GM06990 (cell line): ENCODE measurements around the gene F11R.
"Not testable (repeated sequence)": the region's sequence is repeated elsewhere in the genome, so short reads cannot be mapped to it uniquely, and the experiment has no call there.

ENCODE experiments used
- DNase-seq: peaks from one replicate; pipeline ENCODE4 v3.0.0-alpha.2; 2011; ENCODE audit not compliant: insufficient read length; ENCODE audit errors: extremely low read depth
- H3K27me3 ChIP-seq: replicated peaks from 2 replicates; pipeline ENCODE4 v1.6.0; 2011; ENCODE audit warnings: low read length; ENCODE audit not compliant: control insufficient read depth, insufficient read depth
- H3K36me3 ChIP-seq: 2 replicates; pipeline ENCODE4 v1.5.1; 2011; ENCODE audit warnings: low read length; ENCODE audit not compliant: control insufficient read depth, insufficient read depth
- H3K4me3 ChIP-seq: replicated peaks from 2 replicates; pipeline ENCODE4 v1.5.1; 2011; ENCODE audit warnings: low read depth, mild to moderate bottlenecking, control low read depth, low read length
- TF ChIP-seq, protein P1 (sequence below): IDR thresholded peaks from 2 replicates; pipeline ENCODE4 v1.5.1; 2011; ENCODE audit warnings: low read length, control low read depth, mild to moderate bottlenecking, inconsistent platforms; ENCODE audit not compliant: insufficient read depth, poor library complexity, severe bottlenecking

The F11R gene

DNA sequence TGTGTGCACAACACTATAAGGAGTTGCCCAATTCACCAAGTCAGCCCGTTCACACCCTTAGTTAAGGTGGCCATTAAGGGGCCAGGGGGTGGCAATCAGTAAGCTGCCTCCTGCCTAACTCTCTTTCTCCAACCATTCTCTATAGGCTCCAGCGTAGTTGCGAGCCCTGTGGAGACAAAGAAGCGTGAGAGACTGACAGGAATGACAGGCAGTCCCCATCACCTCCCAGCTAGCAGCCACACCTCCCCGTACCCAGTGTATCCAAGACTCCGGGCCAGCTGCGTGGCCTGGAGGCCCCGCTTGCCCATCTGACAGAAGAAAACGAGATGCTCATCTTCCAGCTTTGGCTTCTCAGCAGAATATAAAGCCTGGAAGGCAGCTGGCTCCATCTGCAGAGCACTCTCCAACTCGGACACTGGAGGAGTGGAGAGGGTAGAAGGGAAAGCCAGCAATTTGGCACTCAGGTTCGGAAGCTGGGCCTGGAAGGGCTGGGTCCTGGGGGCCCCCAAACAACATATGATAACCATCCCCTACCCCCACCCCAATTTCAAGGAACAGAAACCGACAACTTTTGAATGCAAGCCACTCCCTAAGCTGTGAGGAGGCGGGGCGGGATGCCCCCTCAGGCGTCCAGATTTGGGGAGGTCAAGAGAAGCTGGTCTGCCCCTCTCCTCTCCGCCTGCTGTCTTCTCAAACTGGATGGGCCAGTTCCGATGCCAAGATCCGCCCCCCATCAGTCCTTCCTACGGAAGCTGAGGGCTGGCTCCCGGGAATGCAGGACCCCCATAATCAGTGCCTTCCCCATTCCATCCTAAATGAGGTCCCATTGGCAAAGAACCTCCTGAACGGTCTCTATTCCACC is 16.9 kb upstream of the F11R start:
- peaks cover 23% of the 10 kb centered on the region for H3K36me3 ChIP-seq
- H3K4me3 ChIP-seq = peak overlapping the region; percentile 84
- TF ChIP-seq, protein P1, sequence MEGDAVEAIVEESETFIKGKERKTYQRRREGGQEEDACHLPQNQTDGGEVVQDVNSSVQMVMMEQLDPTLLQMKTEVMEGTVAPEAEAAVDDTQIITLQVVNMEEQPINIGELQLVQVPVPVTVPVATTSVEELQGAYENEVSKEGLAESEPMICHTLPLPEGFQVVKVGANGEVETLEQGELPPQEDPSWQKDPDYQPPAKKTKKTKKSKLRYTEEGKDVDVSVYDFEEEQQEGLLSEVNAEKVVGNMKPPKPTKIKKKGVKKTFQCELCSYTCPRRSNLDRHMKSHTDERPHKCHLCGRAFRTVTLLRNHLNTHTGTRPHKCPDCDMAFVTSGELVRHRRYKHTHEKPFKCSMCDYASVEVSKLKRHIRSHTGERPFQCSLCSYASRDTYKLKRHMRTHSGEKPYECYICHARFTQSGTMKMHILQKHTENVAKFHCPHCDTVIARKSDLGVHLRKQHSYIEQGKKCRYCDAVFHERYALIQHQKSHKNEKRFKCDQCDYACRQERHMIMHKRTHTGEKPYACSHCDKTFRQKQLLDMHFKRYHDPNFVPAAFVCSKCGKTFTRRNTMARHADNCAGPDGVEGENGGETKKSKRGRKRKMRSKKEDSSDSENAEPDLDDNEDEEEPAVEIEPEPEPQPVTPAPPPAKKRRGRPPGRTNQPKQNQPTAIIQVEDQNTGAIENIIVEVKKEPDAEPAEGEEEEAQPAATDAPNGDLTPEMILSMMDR = no peak

DNA sequence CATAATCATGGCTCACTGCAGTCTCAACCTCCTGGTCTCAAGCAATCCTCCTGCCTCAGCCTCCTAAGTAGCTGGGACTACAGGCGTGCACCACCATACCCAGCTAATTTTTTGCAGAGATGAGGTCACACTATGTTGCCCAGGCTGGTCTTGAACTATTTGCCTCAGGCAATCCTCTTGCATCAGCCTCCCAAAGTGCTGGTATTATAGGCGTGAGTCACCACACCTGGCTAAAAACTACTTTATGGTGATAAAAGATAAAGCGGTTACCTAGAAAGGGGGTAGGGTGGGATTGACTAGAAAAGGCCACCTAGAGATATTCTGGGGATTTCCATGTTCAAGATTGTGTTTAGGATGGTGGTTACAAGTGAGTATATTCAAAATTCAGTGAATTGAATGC is 12.8 kb upstream of the F11R start:
- no peak for DNase-seq
- H3K27me3 ChIP-seq = no peaks in the 10 kb centered on the region
- H3K4me3 ChIP-seq = no peak overlapping the region
- H3K36me3 ChIP-seq = no peaks in the 10 kb centered on the region; the same call in 1 of the 2 replicates
- TF ChIP-seq, protein P1 = no peak

More for the DNA sequence above, 16.9 kb upstream of the F11R start:
- no peaks in the 10 kb centered on the region for H3K27me3 ChIP-seq
- DNase-seq = no peak

DNA sequence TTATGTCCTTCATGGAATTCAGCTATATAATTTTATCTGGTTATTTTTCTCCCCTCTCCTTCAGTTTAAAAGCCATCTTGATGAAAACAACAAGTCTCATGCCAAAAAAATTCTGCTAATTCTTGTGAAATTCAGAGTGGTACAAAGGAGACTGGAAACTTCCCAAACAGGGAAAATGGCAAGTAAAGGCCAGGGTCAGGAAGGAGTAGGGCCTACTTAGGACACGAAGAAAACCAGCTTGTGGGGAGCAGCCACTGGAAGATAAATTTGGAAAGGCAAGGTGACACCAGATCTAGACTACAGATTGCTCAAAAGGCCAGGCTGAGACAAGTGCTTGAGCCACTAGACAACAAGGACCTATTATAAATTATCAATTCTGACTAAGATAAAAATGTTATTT is 11.5 kb upstream of the F11R start:
- Histone ChIP-seq H3K27me3 (no peaks in the 10 kb centered on the region), H3K36me3 (no peaks in the 10 kb centered on the region), H3K4me3 (no peak overlapping the region)
- no peak for DNase-seq
- TF ChIP-seq, protein P1 = no peak

DNA sequence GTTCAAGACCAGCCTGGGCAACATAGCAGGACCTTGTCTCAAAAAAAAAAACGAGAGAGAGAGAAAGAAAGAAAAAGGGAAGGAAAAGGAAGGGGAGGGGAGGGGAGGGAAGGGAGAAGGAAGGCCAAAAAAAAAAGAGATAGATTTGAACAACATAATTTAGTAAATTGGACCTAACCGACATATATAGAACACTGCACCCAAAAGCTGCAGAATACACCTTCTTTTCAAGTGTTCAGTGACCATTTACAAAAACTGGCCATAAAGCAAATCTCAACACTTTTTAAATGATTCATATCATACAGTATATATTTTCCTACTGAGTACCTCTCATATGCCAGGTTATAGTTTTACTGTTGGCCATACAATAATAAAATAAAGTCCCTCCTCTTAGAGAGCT is 10.9 kb upstream of the F11R start:
- TF ChIP-seq, protein P1 = no peak
- Histone ChIP-seq H3K4me3 (no peak overlapping the region), H3K27me3 (no peaks in the 10 kb centered on the region), H3K36me3 (no peaks in the 10 kb centered on the region)
- DNase-seq = no peak

DNA sequence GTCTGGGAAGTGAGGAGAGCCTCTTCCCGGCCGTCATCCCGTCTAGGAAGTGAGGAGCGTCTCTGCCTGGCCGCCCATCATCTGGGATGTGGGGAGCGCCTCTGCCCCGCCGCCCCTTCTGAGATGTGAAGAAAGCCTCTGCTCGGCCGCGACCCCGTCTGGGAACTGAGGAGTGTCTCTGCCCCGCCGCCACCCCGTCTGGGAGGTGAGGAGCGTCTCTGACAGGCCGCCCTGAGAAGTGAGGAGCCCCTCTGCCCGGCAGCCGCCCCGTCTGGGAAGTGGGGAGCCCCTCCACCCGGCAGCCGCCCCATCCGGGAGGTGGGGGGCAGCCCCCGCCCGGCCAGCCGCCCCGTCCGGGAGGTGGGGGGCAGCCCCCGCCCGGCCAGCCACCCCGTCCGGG is 8.5 kb upstream of the F11R start:
- not testable (repeated sequence) for H3K27me3 ChIP-seq, DNase-seq, H3K4me3 ChIP-seq, H3K36me3 ChIP-seq

DNA sequence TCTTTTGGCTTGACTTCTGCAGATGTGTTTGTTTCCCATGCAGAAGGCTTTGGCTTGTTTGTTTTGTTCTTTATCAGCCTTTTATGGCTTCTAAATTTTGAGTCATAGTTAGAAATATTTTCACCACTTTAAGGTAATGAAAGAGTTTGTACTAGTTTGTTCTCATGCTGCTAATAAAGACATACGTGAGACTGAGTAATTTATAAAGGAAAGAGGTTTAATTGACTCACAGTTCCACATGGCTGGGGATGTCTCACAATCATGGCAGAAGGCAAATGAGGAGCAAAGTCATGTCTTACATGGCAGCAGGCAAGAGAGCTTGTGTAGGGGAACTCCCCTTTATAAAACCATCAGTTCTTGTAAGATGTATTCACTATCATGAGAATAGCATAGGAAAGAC is 6.0 kb upstream of the F11R start:
- not testable (repeated sequence) for H3K4me3 ChIP-seq, H3K27me3 ChIP-seq, DNase-seq, H3K36me3 ChIP-seq

DNA sequence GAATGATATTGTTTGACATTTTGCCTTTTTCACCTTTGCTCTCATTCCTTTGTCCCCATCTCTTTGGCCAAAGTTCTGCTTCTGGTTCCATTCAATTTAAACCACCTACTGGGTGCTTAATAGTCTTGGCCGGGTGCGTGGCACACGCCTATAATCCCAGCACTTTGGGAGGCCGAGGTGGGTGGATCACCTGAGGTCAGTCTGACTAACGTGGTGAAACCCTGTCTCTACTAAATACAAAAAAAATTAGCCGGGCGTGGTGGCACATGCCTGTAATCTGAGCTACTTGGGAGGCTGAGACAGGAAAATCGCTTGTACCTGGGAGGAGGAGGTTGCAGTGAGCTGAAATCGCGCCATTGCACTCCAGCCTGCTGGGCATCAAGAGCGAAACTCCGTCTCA is 1.5 kb upstream of the F11R start:
- not testable (repeated sequence) for H3K36me3 ChIP-seq, DNase-seq, H3K4me3 ChIP-seq, H3K27me3 ChIP-seq
